ENCODE data around the gene PRRX2. TPM values are rescaled to one million over a fixed set of nuclear protein-coding genes. Genes with fewer than 3 reads are reported as not detected.

Gene PRRX2
- total RNA-seq, 1 donor from 2014 or later: not detected

DNA sequence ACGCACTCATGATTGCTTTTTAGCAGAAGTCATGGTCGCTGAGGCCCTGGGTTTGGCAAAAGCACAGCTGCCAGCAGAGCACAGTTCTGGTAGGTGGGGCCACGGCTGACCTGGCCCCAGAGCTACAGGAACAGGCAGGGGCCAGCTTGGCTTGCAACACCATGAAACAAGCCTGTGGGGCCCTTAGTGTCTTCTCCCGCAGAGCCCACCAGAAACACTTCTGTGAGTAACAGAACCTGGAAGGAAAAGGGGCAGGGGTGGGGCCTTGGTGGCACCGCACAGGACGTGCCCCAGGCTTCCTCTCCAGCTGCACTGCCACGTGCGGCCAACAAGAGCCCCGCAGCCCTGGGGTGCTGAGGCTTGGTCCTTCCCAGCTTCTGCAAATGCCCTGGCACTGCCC is 28.3 kb upstream of the PRRX2 start:
- ChIA-PET CTCF (no interaction called here), POLR2A (interaction anchor here (2.0 kb wide), 1 partner anchor 11 kb away, joined by 6 read pairs; the partner anchor contains the start of gene NTMT1)
- ATAC-seq (ENCODE audit: low read depth) (no peak), DNase-seq (no peak)
- TF ChIP-seq, protein P1, sequence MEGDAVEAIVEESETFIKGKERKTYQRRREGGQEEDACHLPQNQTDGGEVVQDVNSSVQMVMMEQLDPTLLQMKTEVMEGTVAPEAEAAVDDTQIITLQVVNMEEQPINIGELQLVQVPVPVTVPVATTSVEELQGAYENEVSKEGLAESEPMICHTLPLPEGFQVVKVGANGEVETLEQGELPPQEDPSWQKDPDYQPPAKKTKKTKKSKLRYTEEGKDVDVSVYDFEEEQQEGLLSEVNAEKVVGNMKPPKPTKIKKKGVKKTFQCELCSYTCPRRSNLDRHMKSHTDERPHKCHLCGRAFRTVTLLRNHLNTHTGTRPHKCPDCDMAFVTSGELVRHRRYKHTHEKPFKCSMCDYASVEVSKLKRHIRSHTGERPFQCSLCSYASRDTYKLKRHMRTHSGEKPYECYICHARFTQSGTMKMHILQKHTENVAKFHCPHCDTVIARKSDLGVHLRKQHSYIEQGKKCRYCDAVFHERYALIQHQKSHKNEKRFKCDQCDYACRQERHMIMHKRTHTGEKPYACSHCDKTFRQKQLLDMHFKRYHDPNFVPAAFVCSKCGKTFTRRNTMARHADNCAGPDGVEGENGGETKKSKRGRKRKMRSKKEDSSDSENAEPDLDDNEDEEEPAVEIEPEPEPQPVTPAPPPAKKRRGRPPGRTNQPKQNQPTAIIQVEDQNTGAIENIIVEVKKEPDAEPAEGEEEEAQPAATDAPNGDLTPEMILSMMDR (IDR thresholded peaks at IDR 0.05): no peak
- peaks cover 26% of the 10 kb centered on the region for H3K4me1 Mint-ChIP-seq
- H3K36me3 Mint-ChIP-seq (ENCODE audit: low read depth): peaks cover 54% of the 10 kb centered on the region
- H3K27me3 Mint-ChIP-seq: no peaks in the 10 kb centered on the region
- H3K4me3 Mint-ChIP-seq: no peak overlapping the region
- H3K27ac Mint-ChIP-seq: no peak overlapping the region
- intact Hi-C loops (cut with micrococcal nuclease): no loop called here
- no peaks in the 10 kb centered on the region for H3K9me3 Mint-ChIP-seq

DNA sequence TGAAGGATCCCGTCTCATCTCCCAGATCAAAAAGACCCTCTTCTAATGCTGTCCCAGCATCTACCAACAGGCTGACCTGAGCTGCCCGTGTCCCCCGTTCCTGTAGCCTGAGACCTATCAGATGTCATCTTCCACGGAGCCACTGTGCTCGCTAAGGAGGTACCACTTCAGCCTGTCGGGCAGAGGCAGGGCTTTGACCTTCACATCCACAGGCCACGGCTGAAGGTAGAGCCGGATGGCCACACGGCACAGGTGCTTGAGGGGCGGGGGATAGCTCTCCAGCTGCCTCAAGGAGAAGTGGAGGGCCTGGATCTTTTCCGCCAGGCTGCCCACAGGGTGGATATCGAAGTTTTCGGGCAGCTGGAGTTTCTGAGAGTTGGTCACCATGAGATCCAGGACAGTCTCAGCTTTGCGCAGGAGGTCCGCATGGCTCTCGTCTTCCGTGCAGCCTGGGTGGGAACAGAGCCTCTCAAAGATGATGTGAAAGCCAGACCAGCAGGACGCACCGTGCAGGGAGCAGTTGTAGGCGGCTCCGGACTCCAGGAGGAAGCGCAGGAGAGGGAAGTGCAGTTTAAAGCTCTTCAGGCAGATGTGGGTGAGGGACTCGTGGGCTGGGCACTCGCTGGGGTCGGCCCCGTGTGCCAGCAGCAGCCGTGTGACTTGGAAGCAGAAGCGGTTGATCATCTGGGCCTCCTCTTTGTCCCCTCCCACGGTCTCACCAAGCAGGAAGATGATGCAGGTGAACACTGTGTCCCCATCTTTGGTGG is 27.6 kb upstream of the PRRX2 start:
- Mint-ChIP-seq H3K36me3 (ENCODE audit: low read depth) (peaks cover 47% of the 10 kb centered on the region), H3K4me1 (peaks cover 20% of the 10 kb centered on the region), H3K9me3 (no peaks in the 10 kb centered on the region), H3K27ac (no peak overlapping the region), H3K27me3 (no peaks in the 10 kb centered on the region), H3K4me3 (peak overlapping the region; percentile 44)
- CTCF ChIA-PET: no interaction called here
- ATAC-seq (ENCODE audit: low read depth): no peak
- TF ChIP-seq, protein P1 (IDR thresholded peaks at IDR 0.05): no peak
- POLR2A ChIA-PET: interaction anchor here (2.0 kb wide), 1 partner anchor 12 kb away, joined by 6 read pairs; the partner anchor contains the start of gene NTMT1
- intact Hi-C loops (cut with micrococcal nuclease): no loop called here
- DNase-seq: no peak

DNA sequence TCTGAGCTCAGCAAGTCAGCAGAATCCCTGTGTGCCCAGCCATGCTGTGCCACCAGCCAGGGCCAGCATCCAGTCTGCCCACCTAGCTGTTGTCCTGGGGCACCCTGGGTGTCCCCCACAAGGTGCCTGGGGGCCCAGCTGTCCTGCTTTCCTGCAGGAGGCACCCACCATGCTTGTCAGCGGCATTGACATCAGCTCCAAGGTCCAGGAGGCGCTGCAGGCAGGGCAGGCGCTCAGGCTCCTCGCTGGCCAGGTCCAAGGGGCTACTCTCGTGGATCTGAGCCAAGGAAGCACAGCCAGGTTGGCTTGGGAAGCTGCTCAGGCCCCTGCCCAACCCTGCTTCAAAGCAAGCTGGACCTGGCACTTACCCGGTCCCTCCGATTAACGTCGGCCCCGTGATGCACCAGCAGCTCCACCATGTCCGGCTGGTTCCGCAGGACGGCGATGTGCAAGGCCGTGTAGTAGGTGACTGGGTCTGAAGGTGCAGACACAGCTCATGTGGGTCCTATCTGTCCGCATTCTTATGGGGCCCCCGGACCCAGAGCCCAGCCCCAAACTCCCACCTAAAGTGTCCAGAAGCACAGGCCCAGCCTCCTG is 26.3 kb upstream of the PRRX2 start:
- no peak for DNase-seq
- Mint-ChIP-seq H3K4me3 (no peak overlapping the region), H3K27ac (no peak overlapping the region), H3K27me3 (no peaks in the 10 kb centered on the region), H3K4me1 (peaks cover 19% of the 10 kb centered on the region), H3K36me3 (ENCODE audit: low read depth) (peaks cover 35% of the 10 kb centered on the region), H3K9me3 (no peaks in the 10 kb centered on the region)
- intact Hi-C loops (cut with micrococcal nuclease): no loop called here
- ATAC-seq (ENCODE audit: low read depth): no peak
- ChIA-PET POLR2A (interaction anchor here (0.9 kb wide), 1 partner anchor 9 kb away, joined by 3 read pairs; no protein-coding TSS in a partner anchor), CTCF (no interaction called here)
- TF ChIP-seq, protein P1 (IDR thresholded peaks at IDR 0.05): no peak

DNA sequence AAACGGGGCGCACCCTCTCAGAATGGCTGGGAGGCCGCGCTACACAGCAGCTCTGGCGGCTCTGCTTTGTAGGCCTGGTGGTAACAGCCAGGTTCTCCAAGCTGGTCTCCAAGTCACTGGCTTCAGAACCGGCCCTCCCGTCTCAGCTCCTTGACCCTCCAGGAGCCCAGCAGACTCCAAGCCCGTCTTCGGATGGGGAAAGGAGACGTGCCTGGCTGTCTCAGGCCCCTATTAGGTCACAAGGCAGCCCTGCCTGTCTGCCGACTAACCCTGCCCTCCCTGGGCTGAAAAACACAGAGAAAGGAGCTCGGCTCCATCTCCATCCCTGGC is 25.7 kb upstream of the PRRX2 start:
- TF ChIP-seq, protein P1 (IDR thresholded peaks at IDR 0.05): no peak
- intact Hi-C loops (cut with micrococcal nuclease): no loop called here
- peaks cover 33% of the 10 kb centered on the region for H3K36me3 Mint-ChIP-seq (ENCODE audit: low read depth)
- peaks cover 19% of the 10 kb centered on the region for H3K4me1 Mint-ChIP-seq
- ATAC-seq (ENCODE audit: low read depth) (no peak), DNase-seq (no peak)
- no peaks in the 10 kb centered on the region for H3K9me3 Mint-ChIP-seq
- ChIA-PET POLR2A (interaction anchor here (0.7 to 1.1 kb wide), 2 partner anchors 14 to 810 kb away, joined by 3 to 6 read pairs; partner anchors contain the start of genes NTMT1 and SPOUT1), CTCF (no interaction called here)
- no peak overlapping the region for H3K27ac Mint-ChIP-seq
- no peaks in the 10 kb centered on the region for H3K27me3 Mint-ChIP-seq
- no peak overlapping the region for H3K4me3 Mint-ChIP-seq
